Mesendoderm (in vitro differentiated cells): ENCODE data around the gene SPP1.

Experiments
- DNase-seq: peaks from one replicate; pipeline ENCODE4 v3.0.0; 2013
- H2AK5ac ChIP-seq: 2 replicates; pipeline ENCODE4 v1.6.1; 2013; ENCODE audit warnings: low read length, inconsistent platforms
- H2BK120ac ChIP-seq: 2 replicates; pipeline ENCODE4 v1.6.1; 2013; ENCODE audit warnings: low read depth, mild to moderate bottlenecking, low read length, moderate library complexity, mixed read lengths
- H2BK15ac ChIP-seq: replicated peaks from 2 replicates; pipeline ENCODE4 v1.6.1; 2013; ENCODE audit warnings: low read depth, mild to moderate bottlenecking, moderate library complexity
- H2BK5ac ChIP-seq: 2 replicates; pipeline ENCODE4 v1.6.1; 2013; ENCODE audit warnings: low read length, inconsistent platforms
- H3K18ac ChIP-seq: 2 replicates; pipeline ENCODE4 v1.6.1; 2013; ENCODE audit warnings: mild to moderate bottlenecking, low read length, mixed read lengths
- H3K23ac ChIP-seq: one replicate; pipeline ENCODE4 v1.6.1; 2013; ENCODE audit warnings: low read length
- H3K27ac ChIP-seq: 2 replicates; pipeline ENCODE4 v1.5.1; 2013; ENCODE audit warnings: low read depth, mild to moderate bottlenecking, inconsistent platforms, low read length, moderate library complexity
- H3K27me3 ChIP-seq: 2 replicates; pipeline ENCODE4 v1.6.1; 2013; ENCODE audit warnings: low read length, control low read depth, mild to moderate bottlenecking, inconsistent platforms; ENCODE audit not compliant: insufficient read depth, poor library complexity
- H3K36me3 ChIP-seq: 2 replicates; pipeline ENCODE4 v1.6.1; 2013; ENCODE audit warnings: low read length, inconsistent platforms; ENCODE audit not compliant: control insufficient read depth, insufficient read depth
- H3K4ac ChIP-seq: one replicate; pipeline ENCODE4 v1.6.1; 2013; ENCODE audit warnings: low read depth, mild to moderate bottlenecking, low read length, moderate library complexity
- H3K4me1 ChIP-seq: 2 replicates; pipeline ENCODE4 v1.6.1; 2013; ENCODE audit warnings: low read depth, low read length, inconsistent platforms; ENCODE audit not compliant: control insufficient read depth
- H3K4me2 ChIP-seq: 2 replicates; pipeline ENCODE4 v1.6.1; 2013; ENCODE audit warnings: low read length
- H3K4me3 ChIP-seq: 2 replicates; pipeline ENCODE4 v1.5.1; 2013; ENCODE audit warnings: mild to moderate bottlenecking, low read length
- H3K56ac ChIP-seq: one replicate; pipeline ENCODE4 v1.6.1; 2013; ENCODE audit warnings: low read length
- H3K79me1 ChIP-seq: 2 replicates; pipeline ENCODE4 v1.6.1; 2013; ENCODE audit warnings: low read length, inconsistent platforms
- H3K79me2 ChIP-seq: 2 replicates; pipeline ENCODE4 v1.6.1; 2013; ENCODE audit warnings: mild to moderate bottlenecking, low read length; ENCODE audit not compliant: control insufficient read depth, insufficient read depth
- H3K9ac ChIP-seq: 2 replicates; pipeline ENCODE4 v1.6.1; 2013; ENCODE audit warnings: low read length, inconsistent platforms
- H4K5ac ChIP-seq: one replicate; pipeline ENCODE4 v1.6.1; 2013; ENCODE audit warnings: low read length
- H4K8ac ChIP-seq: one replicate; pipeline ENCODE4 v1.6.1; 2013; ENCODE audit warnings: low read depth, mild to moderate bottlenecking, control low read depth, low read length, moderate library complexity
- WGBS: extraction: QIAGEN DNeasy Blood & Tissue Kit; methylation state at CpG from one replicate; pipeline ENCODE4 v1.1.7; 2013; ENCODE audit warnings: low lambda C conversion rate, missing lambda C conversion rate; ENCODE audit not compliant: insufficient coverage; ENCODE audit errors: extremely low coverage; 5-methylcytosine and 5-hydroxymethylcytosine counted together

SPP1 gene

DNA sequence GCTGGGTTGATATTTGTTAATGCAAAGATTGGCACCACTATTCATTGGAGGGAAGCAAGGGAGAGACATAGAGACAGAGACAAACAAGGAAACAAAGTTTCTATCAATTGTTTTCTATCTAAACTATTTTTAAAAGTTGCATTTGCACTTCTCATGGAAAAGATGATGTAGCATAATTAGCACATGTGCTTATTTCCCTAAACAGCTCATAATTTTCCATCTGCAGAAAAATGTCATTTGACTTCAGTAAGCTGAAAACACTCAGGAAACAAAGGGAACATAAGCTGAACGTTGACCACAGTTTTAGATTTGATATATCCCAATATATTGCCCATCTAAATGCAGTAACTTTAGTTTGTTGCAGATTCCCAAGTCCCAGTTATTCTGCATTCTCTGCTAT, 18.5 kb upstream of the SPP1 start:
- H3K18ac ChIP-seq: no peak overlapping the region
- H3K27ac ChIP-seq: no peak overlapping the region
- no peak overlapping the region for H3K9ac ChIP-seq
- no peak for DNase-seq
- no peak overlapping the region for H2BK5ac ChIP-seq
- H3K79me2 ChIP-seq: no peaks in the 10 kb centered on the region
- no peak overlapping the region for H3K4ac ChIP-seq
- no peaks in the 10 kb centered on the region for H3K36me3 ChIP-seq
- H3K4me1 ChIP-seq: no peaks in the 10 kb centered on the region
- no peak overlapping the region for H3K4me2 ChIP-seq
- no peak overlapping the region for H2BK15ac ChIP-seq
- H2AK5ac ChIP-seq: no peak overlapping the region
- no peak overlapping the region for H3K4me3 ChIP-seq
- no peak overlapping the region for H2BK120ac ChIP-seq
- WGBS: no CpG with 5 or more reads among the region's 1 CpG
- no peak overlapping the region for H3K56ac ChIP-seq
- no peak overlapping the region for H3K23ac ChIP-seq
- no peaks in the 10 kb centered on the region for H3K27me3 ChIP-seq
- H3K79me1 ChIP-seq: no peaks in the 10 kb centered on the region
- H4K8ac ChIP-seq: no peak overlapping the region
- H4K5ac ChIP-seq: no peak overlapping the region

DNA sequence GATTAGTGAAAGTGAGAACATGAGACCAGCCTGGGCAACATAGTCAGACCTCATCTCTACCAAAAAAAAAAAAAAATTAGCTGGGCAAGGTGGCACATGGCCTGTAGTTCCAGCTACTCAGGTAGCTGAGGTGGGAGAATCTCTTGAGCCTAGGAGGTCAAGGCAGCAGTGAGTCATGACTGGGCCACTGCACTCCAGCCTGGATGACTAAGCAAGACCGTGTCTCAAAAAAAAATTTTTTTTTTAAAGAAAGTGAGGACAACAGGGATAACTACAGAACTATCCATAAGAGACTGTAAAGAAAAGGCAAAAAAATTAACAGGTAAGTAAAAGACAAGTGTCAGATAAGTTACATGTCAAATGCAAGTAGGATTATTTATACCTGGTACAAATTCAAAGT, 13.5 kb upstream of the SPP1 start:
- Histone ChIP-seq H3K4me2 (no peak overlapping the region), H3K9ac (no peak overlapping the region), H4K8ac (no peak overlapping the region), H3K27me3 (no peaks in the 10 kb centered on the region), H3K79me1 (no peaks in the 10 kb centered on the region), H3K4me1 (no peaks in the 10 kb centered on the region), H3K79me2 (no peaks in the 10 kb centered on the region), H2BK5ac (no peak overlapping the region), H4K5ac (no peak overlapping the region), H3K18ac (no peak overlapping the region), H2BK120ac (no peak overlapping the region), H3K56ac (no peak overlapping the region), H3K4me3 (no peak overlapping the region), H3K23ac (no peak overlapping the region), H3K36me3 (no peaks in the 10 kb centered on the region), H3K4ac (no peak overlapping the region), H2BK15ac (no peak overlapping the region), H2AK5ac (no peak overlapping the region), H3K27ac (no peak overlapping the region)
- WGBS: no CpG with 5 or more reads among the region's 1 CpG
- DNase-seq: peak; percentile 60

DNA sequence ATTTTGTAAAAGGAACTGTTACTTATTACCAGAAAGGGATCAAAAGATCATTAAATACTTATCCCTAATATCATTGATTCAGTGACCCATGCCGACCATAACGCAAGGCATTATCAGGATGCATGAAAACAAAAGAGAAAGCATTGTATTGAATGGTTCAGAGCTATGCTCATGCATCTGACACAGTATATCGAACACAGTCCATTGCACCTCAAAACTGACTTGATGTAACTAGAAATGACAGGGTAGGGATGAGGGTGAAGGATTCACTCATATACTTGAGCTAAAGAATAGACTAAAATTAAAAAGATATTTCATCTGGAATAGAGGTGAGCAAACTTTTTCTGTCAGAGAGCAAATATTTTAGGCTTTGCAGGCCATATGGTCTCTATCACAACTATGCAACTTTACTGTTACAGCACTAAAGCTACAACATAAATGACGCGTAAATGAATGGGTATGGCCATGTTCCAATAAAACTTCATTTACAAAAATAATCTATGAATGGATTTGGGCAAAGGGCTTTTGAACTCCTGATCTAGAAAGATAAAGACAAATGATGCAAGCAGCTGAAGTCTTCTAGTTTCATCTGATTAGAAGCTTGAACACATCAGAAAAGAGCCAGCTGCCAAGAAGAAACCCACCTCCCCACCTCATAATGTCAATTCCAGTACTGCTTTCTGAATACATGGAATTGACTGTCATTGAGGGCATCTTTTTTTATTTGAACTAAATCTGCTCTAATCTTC, 12.9 kb upstream of the SPP1 start:
- Histone ChIP-seq H2BK15ac (no peak overlapping the region), H3K4me1 (no peaks in the 10 kb centered on the region), H3K9ac (no peak overlapping the region), H3K27ac (no peak overlapping the region), H3K36me3 (no peaks in the 10 kb centered on the region), H3K23ac (no peak overlapping the region), H3K4ac (no peak overlapping the region), H3K18ac (no peak overlapping the region), H3K27me3 (no peaks in the 10 kb centered on the region), H3K4me3 (no peak overlapping the region), H3K56ac (no peak overlapping the region), H2BK120ac (no peak overlapping the region), H4K5ac (no peak overlapping the region), H3K79me2 (no peaks in the 10 kb centered on the region), H3K4me2 (no peak overlapping the region), H2BK5ac (no peak overlapping the region), H2AK5ac (no peak overlapping the region), H4K8ac (no peak overlapping the region), H3K79me1 (no peaks in the 10 kb centered on the region)
- no CpG with 5 or more reads among the region's 5 CpGs for WGBS
- DNase-seq: no peak

DNA sequence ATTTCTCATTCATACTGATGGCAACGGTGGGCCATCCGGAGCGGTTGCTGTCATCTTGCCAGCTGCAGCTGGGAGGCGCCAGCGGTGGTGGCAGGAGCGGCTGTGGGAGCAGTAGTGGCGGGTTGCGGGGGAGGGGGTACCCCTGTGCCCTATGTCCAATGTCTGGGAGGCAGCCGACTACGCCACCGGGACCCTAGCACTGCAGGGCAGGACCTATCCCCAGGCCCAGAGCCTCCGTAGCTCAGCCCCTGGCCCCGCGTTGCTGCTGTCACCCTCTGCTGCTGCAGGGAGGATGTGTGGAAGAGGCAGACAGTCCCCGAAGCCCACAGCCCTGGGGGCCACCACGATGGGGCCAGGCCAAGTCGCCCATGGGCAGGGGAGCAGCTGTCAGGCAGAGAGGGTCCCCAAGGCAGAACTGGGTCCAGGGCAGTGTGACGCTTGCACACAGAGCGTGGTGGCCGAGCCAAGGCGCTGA, 10.0 kb upstream of the SPP1 start:
- no CpG with 5 or more reads among the region's 21 CpGs for WGBS

DNA sequence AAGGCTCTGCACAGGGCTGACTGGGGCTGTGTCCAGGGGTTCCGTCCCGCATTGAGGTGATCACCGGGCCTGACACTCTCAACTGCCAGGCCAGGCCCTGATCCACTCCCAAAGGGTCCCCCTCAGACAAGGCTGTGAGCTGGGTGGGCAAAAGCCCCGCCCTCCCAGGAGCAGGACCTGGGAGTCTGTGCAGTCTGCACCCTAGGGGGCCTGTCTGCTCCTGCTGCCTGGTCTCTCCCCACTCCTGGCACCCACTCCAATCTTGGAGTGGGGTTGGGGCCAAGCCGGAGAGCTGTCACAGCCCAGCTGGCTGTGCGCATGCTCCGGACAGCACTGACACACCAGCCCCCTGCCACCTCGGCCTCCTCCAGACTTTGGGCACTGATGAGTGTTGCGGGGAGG, 9.4 kb upstream of the SPP1 start:
- no CpG with 5 or more reads among the region's 9 CpGs for WGBS
- H2AK5ac ChIP-seq: no peak overlapping the region
- H3K27ac ChIP-seq: no peak overlapping the region
- H3K4ac ChIP-seq: no peak overlapping the region
- H3K4me2 ChIP-seq: no peak overlapping the region
- H3K18ac ChIP-seq: no peak overlapping the region
- H4K8ac ChIP-seq: no peak overlapping the region
- H3K36me3 ChIP-seq: no peaks in the 10 kb centered on the region
- no peak overlapping the region for H2BK120ac ChIP-seq
- H3K79me2 ChIP-seq: no peaks in the 10 kb centered on the region
- no peaks in the 10 kb centered on the region for H3K79me1 ChIP-seq
- H3K56ac ChIP-seq: no peak overlapping the region
- H3K9ac ChIP-seq: no peak overlapping the region
- H3K23ac ChIP-seq: no peak overlapping the region
- H3K4me3 ChIP-seq: no peak overlapping the region
- H2BK15ac ChIP-seq: no peak overlapping the region
- no peak for DNase-seq
- no peaks in the 10 kb centered on the region for H3K27me3 ChIP-seq
- H3K4me1 ChIP-seq: no peaks in the 10 kb centered on the region
- H2BK5ac ChIP-seq: no peak overlapping the region
- no peak overlapping the region for H4K5ac ChIP-seq

More for the DNA sequence above, 10.0 kb upstream of the SPP1 start:
- Histone ChIP-seq H3K27me3 (no peaks in the 10 kb centered on the region), H4K5ac (no peak overlapping the region), H2BK120ac (no peak overlapping the region), H3K79me1 (no peaks in the 10 kb centered on the region), H3K79me2 (no peaks in the 10 kb centered on the region), H3K36me3 (no peaks in the 10 kb centered on the region), H3K4me1 (no peaks in the 10 kb centered on the region), H4K8ac (no peak overlapping the region), H3K4ac (no peak overlapping the region), H2BK15ac (no peak overlapping the region), H3K9ac (no peak overlapping the region), H2BK5ac (no peak overlapping the region), H2AK5ac (no peak overlapping the region), H3K4me2 (no peak overlapping the region), H3K56ac (no peak overlapping the region), H3K27ac (no peak overlapping the region), H3K4me3 (no peak overlapping the region), H3K18ac (no peak overlapping the region), H3K23ac (no peak overlapping the region)
- no peak for DNase-seq

DNA sequence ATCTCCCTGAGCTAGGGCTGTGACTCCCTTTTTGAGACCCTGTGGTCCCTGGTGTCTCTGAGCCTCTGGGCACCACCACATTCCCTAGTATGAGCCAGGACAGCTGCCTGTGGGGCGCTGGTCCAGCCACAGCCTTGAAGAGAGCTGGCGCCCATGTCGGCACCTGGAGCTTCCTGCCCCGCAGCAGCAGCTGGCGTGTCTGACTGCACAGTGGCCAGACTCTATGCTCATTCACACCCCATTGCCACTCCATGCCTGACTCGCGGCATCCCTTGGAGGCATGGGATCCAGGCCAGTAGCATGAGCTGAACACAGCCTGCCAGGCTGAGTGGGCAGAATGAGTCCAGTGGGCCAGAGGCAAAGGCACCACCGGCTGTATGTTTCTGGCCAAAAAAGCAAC, 8.3 kb upstream of the SPP1 start:
- no peak overlapping the region for H3K4me2 ChIP-seq
- no peak for DNase-seq
- no peaks in the 10 kb centered on the region for H3K36me3 ChIP-seq
- H4K8ac ChIP-seq: no peak overlapping the region
- no peaks in the 10 kb centered on the region for H3K79me1 ChIP-seq
- no peak overlapping the region for H2BK15ac ChIP-seq
- H3K79me2 ChIP-seq: no peaks in the 10 kb centered on the region
- H3K9ac ChIP-seq: no peak overlapping the region
- H2BK5ac ChIP-seq: no peak overlapping the region
- H3K18ac ChIP-seq: no peak overlapping the region
- H2BK120ac ChIP-seq: no peak overlapping the region
- H3K56ac ChIP-seq: no peak overlapping the region
- H3K27me3 ChIP-seq: no peaks in the 10 kb centered on the region
- H4K5ac ChIP-seq: no peak overlapping the region
- H2AK5ac ChIP-seq: no peak overlapping the region
- H3K27ac ChIP-seq: no peak overlapping the region
- H3K4me3 ChIP-seq: no peak overlapping the region
- no peak overlapping the region for H3K23ac ChIP-seq
- H3K4me1 ChIP-seq: no peaks in the 10 kb centered on the region
- no CpG with 5 or more reads among the region's 8 CpGs for WGBS
- H3K4ac ChIP-seq: no peak overlapping the region
